Nephron progenitor cell (in vitro differentiated cells): ENCODE results near the gene RALGPS2.
"Not testable (repeated sequence)": the region's sequence is repeated elsewhere in the genome, so short reads cannot be mapped to it uniquely, and the experiment has no call there.

Experiments
- DNase-seq: peaks from one replicate; pipeline ENCODE4 v3.0.0; 2021
- H3K27ac Mint-ChIP-seq: 2 replicates; pipeline ENCODE4 v1.8.0; 2021; ENCODE audit warnings: mild to moderate bottlenecking, moderate library complexity, mixed read lengths
- H3K27me3 Mint-ChIP-seq: 2 replicates; pipeline ENCODE4 v1.8.0; 2021; ENCODE audit warnings: mild to moderate bottlenecking, low read depth, mixed read lengths; ENCODE audit not compliant: poor library complexity
- H3K36me3 Mint-ChIP-seq: 2 replicates; pipeline ENCODE4 v1.8.0; 2021; ENCODE audit warnings: low read depth, mixed read lengths
- H3K4me1 Mint-ChIP-seq: 2 replicates; pipeline ENCODE4 v1.8.0; 2021; ENCODE audit warnings: mixed read lengths
- H3K4me3 Mint-ChIP-seq: 2 replicates; pipeline ENCODE4 v1.8.0; 2021; ENCODE audit warnings: mild to moderate bottlenecking, moderate library complexity, mixed read lengths
- H3K9me3 Mint-ChIP-seq: 2 replicates; pipeline ENCODE4 v1.8.0; 2021; ENCODE audit warnings: mild to moderate bottlenecking, moderate library complexity, mixed read lengths
- CTCF ChIP-seq: fragments of 200-600 bp; sonication (generic); IDR thresholded peaks from 2 replicates; pipeline ENCODE4 v1.5.0; 2021; ENCODE audit warnings: antibody characterized with exemption

The RALGPS2 gene

GRCh38 chr1:178946855-178947676 is 222.0 kb downstream of the RALGPS2 start:
- H3K27ac Mint-ChIP-seq: no peak overlapping the region
- DNase-seq: no peak
- TF ChIP-seq CTCF: no peak

GRCh38 chr1:178947677-178947981 is 222.6 kb downstream of the RALGPS2 start:
- no peak for TF ChIP-seq CTCF
- no peak for DNase-seq
- Mint-ChIP-seq H3K4me3 (no peak overlapping the region), H3K4me1 (peaks cover 45% of the 10 kb centered on the region), H3K27ac (no peak overlapping the region), H3K9me3 (peaks cover 4% of the 10 kb centered on the region), H3K36me3 (no peaks in the 10 kb centered on the region), H3K27me3 (peaks cover 8% of the 10 kb centered on the region)

More at GRCh38 chr1:178946855-178947676, 222.0 kb downstream of the RALGPS2 start:
- Mint-ChIP-seq H3K4me3 (no peak overlapping the region), H3K36me3 (no peaks in the 10 kb centered on the region), H3K27me3 (peaks cover 8% of the 10 kb centered on the region), H3K4me1 (peaks cover 47% of the 10 kb centered on the region), H3K9me3 (peaks cover under 1% of the 10 kb centered on the region)

- H3K4me1 Mint-ChIP-seq: peaks cover 41% of the 10 kb centered on the region
- peaks cover 8% of the 10 kb centered on the region for H3K27me3 Mint-ChIP-seq
- H3K27ac Mint-ChIP-seq: no peak overlapping the region
- TF ChIP-seq CTCF: no peak
- H3K36me3 Mint-ChIP-seq: no peaks in the 10 kb centered on the region
- no peak for DNase-seq
- H3K9me3 Mint-ChIP-seq: peaks cover 4% of the 10 kb centered on the region
- no peak overlapping the region for H3K4me3 Mint-ChIP-seq
Observed at GRCh38 chr1:178948676-178949075, 223.6 kb downstream of the RALGPS2 start.

- H3K4me3 Mint-ChIP-seq, H3K27ac Mint-ChIP-seq, H3K9me3 Mint-ChIP-seq, H3K36me3 Mint-ChIP-seq, DNase-seq, H3K27me3 Mint-ChIP-seq: not testable (repeated sequence)
- peaks cover 45% of the 10 kb centered on the region for H3K4me1 Mint-ChIP-seq
Observed at GRCh38 chr1:178949866-178950265, 224.8 kb downstream of the RALGPS2 start.

- Mint-ChIP-seq H3K4me1 (peaks cover 28% of the 10 kb centered on the region), H3K9me3 (peaks cover 4% of the 10 kb centered on the region), H3K27me3 (peaks cover 1% of the 10 kb centered on the region), H3K36me3 (no peaks in the 10 kb centered on the region), H3K27ac (peak overlapping the region; percentile 84), H3K4me3 (no peak overlapping the region)
- TF ChIP-seq CTCF: no peak
- no peak for DNase-seq
Observed at GRCh38 chr1:178951600-178951999, 226.6 kb downstream of the RALGPS2 start.

- Mint-ChIP-seq H3K36me3 (no peaks in the 10 kb centered on the region), H3K4me3 (no peak overlapping the region), H3K4me1 (peaks cover 25% of the 10 kb centered on the region), H3K9me3 (peaks cover 4% of the 10 kb centered on the region), H3K27ac (no peak overlapping the region), H3K27me3 (no peaks in the 10 kb centered on the region)
- no peak for TF ChIP-seq CTCF
- DNase-seq: no peak
Observed at GRCh38 chr1:178953034-178953433, 228.0 kb downstream of the RALGPS2 start.
